A673 (cell line): ENCODE results near the gene MRPS18A. TPM values are rescaled to one million over a fixed set of nuclear protein-coding genes. Genes with fewer than 3 reads are reported as not detected.

Experiments used
- BruUV-seq: library from RNA; stranded (reverse); fragments of 400-500 nt; replicated peaks from 2 replicates; lab custom pipeline; 2021; lab: Mats Ljungman, UMichigan
- CTCF ChIA-PET: fragments of 300-600 bp; sonication (Branson Sonifier 250); formaldehyde crosslinking; loops from one replicate; lab custom pipeline; 2022; ENCODE audit warnings: antibody characterized with exemption; lab: Charles Lee
- POLR2A ChIA-PET: fragments of 300-600 bp; sonication (Branson Sonifier 250); formaldehyde crosslinking; loops from one replicate; lab custom pipeline; 2022; ENCODE audit warnings: antibody characterized with exemption; ENCODE audit not compliant: low non-redundant PET; lab: Charles Lee
- DNase-seq: peaks from one replicate; pipeline ENCODE4 v3.0.0-alpha.2; 2015; ENCODE audit warnings: low spot score
- H3K27ac ChIP-seq: fragments of 200-600 bp; sonication (generic); 2 replicates; pipeline ENCODE4 v1.5.1; 2016; ENCODE audit warnings: mixed run types, low read depth, mild to moderate bottlenecking, mixed read lengths, antibody characterized with exemption, low read length; ENCODE audit not compliant: poor library complexity, severe bottlenecking
- H3K27me3 ChIP-seq: fragments of 200-600 bp; sonication (generic); replicated peaks from 2 replicates; pipeline ENCODE4 v1.6.1; 2017; ENCODE audit warnings: mixed run types, low read depth, mild to moderate bottlenecking, mixed read lengths, antibody characterized with exemption, low read length; ENCODE audit not compliant: insufficient read depth, poor library complexity
- H3K36me3 ChIP-seq: fragments of 200-600 bp; sonication (generic); 2 replicates; pipeline ENCODE4 v1.6.1; 2016; ENCODE audit warnings: mixed run types, mild to moderate bottlenecking, mixed read lengths, antibody characterized with exemption, low read length; ENCODE audit not compliant: insufficient read depth, poor library complexity, severe bottlenecking
- H3K4me1 ChIP-seq: fragments of 200-600 bp; sonication (generic); 2 replicates; pipeline ENCODE4 v1.6.1; 2017; ENCODE audit warnings: mixed run types, mild to moderate bottlenecking, mixed read lengths, antibody characterized with exemption, low read length; ENCODE audit not compliant: insufficient read depth, poor library complexity, severe bottlenecking
- H3K4me3 ChIP-seq: fragments of 200-600 bp; sonication (generic); 2 replicates; pipeline ENCODE4 v1.5.1; 2016; ENCODE audit warnings: low read depth, mixed run types, mild to moderate bottlenecking, mixed read lengths, low read length; ENCODE audit not compliant: poor library complexity, severe bottlenecking
- H3K9me3 ChIP-seq: fragments of 200-600 bp; sonication (generic); 2 replicates; pipeline ENCODE4 v1.6.1; 2016; ENCODE audit warnings: mixed run types, low read depth, mild to moderate bottlenecking, mixed read lengths, antibody characterized with exemption, low read length; ENCODE audit not compliant: poor library complexity, severe bottlenecking
- EZH2 ChIP-seq: fragments of 200-600 bp; sonication (generic); IDR thresholded peaks from 2 replicates; pipeline ENCODE4 v1.6.1; 2017; ENCODE audit warnings: borderline replicate concordance, low read depth, mild to moderate bottlenecking, mixed read lengths, antibody characterized with exemption, low read length; ENCODE audit not compliant: poor library complexity, severe bottlenecking
- intact Hi-C: fragments of 100-400 bp; cut with micrococcal nuclease; formaldehyde crosslinking; loops from one replicate; pipeline ENCODE4 v1.10.0; 2022; ENCODE audit not compliant: unreplicated experiment
- total RNA-seq: library from RNA; stranded (reverse); gene quantifications from 2 replicates; pipeline ENCODE4 v1.2.3, GENCODE V29; 2021
- TF ChIP-seq, protein P1 (sequence below): fragments of 300-800, 200-600 bp; sonication (generic); conservative IDR thresholded peaks from 2 replicates; pipeline ENCODE4 v1.5.1; 2017; ENCODE audit warnings: low read depth, mild to moderate bottlenecking, antibody characterized with exemption, low read length, moderate library complexity, mixed read lengths

The MRPS18A gene
- total RNA-seq, 1 experiment from 2014 or later = 64.6 TPM

DNA sequence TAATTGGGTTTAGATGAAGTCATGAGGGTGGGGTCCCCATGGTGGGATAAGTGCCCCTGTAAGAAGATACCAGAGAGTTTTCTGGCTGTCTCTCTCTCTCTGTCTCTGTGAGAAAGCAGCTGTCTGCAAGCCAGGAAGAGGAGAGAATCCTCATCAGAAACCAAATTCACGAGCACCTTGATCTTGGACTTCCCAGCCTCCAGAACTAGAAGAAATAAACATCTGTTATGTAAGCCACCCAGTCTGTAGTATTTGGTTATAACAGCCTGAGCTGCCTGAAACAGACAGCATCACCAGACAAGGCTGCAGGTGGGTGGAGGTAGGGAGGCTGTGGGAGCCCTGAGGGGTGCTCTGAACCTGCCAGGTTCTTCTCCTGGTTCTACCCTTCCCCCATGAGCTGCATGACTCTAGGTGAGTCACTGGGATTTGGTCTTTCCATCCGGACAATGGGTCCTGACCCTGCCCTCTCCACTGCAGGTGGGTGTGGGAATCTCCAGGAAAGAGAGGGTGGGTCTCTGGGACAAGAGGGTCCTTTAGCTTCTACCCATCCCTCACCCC is 48.1 kb upstream of the MRPS18A start:
- POLR2A ChIA-PET = no interaction called here
- no TSS peak for BruUV-seq
- intact Hi-C loops = no loop called here
- DNase-seq = no peak
- no peak overlapping the region for H3K4me3 ChIP-seq
- H3K27ac ChIP-seq = no peak overlapping the region
- TF ChIP-seq, protein P1, sequence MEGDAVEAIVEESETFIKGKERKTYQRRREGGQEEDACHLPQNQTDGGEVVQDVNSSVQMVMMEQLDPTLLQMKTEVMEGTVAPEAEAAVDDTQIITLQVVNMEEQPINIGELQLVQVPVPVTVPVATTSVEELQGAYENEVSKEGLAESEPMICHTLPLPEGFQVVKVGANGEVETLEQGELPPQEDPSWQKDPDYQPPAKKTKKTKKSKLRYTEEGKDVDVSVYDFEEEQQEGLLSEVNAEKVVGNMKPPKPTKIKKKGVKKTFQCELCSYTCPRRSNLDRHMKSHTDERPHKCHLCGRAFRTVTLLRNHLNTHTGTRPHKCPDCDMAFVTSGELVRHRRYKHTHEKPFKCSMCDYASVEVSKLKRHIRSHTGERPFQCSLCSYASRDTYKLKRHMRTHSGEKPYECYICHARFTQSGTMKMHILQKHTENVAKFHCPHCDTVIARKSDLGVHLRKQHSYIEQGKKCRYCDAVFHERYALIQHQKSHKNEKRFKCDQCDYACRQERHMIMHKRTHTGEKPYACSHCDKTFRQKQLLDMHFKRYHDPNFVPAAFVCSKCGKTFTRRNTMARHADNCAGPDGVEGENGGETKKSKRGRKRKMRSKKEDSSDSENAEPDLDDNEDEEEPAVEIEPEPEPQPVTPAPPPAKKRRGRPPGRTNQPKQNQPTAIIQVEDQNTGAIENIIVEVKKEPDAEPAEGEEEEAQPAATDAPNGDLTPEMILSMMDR = no peak
- no peak for TF ChIP-seq EZH2
- CTCF ChIA-PET = no interaction called here
- H3K4me1 ChIP-seq = no peaks in the 10 kb centered on the region
- H3K36me3 ChIP-seq = no peaks in the 10 kb centered on the region
- no peaks in the 10 kb centered on the region for H3K27me3 ChIP-seq
- peaks cover 8% of the 10 kb centered on the region for H3K9me3 ChIP-seq

DNA sequence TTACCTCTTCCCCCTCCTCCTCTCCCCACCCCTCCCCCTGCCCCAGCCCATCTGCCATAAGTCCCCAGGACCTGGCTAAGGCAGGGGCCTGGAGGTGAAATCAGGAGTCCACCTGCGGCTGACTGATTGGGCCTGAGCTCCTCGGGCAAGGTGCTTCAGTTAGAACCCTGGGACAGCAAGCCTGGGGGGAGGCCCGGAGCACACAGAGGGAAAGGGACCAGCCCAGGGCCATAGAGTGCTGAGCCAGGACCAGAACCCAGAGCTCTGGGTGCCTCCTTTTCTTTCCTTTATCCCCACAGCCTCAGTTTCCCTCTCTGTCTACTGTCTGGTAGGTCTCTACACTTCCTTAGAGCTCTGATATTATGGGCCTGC is 46.7 kb upstream of the MRPS18A start:
- intact Hi-C loops = no loop called here
- no peaks in the 10 kb centered on the region for H3K4me1 ChIP-seq
- H3K27ac ChIP-seq = no peak overlapping the region
- no TSS peak for BruUV-seq
- ChIA-PET POLR2A (no interaction called here), CTCF (no interaction called here)
- H3K36me3 ChIP-seq = no peaks in the 10 kb centered on the region
- DNase-seq = no peak
- H3K4me3 ChIP-seq = no peak overlapping the region
- no peaks in the 10 kb centered on the region for H3K27me3 ChIP-seq
- H3K9me3 ChIP-seq = peaks cover 15% of the 10 kb centered on the region
- TF ChIP-seq EZH2 = no peak
- TF ChIP-seq, protein P1 = no peak

DNA sequence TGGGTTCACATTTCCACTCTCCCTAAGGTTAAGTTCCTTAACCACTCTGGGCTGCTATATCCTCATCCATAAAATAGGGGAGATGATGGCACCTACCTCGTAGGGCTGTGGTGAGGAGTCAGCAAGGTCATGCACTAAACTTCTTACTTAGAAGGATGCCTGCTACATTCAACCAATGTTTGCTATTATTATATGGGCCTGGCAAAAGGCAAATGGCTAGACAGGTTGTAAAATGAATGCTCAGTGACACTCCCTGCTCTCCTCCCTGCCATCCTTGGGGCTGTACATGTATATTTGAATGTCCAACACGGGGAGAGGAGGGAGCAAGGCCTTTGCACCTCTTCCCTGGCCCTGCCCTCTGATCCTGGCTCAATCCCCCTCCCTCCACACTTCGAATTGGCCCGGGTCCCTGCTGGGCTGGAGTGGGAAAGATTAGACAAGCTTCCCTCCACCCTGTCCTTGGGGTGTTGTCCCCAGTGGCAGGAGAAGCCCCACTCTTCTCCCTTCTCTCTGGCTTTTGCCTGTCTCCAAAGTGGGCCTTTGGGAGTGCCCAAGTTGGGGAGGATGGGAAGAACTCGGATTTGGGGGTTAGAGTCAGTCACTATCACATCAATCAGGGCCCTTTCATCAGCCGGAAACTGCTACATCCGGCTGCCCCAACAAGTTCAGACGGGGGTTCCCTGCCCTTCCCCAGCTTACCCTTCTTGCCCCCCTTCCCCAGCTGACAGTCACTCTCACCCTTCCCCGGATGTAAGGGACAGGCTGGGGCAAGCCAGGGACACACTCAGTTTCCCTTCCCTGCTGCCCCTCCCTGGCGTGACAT is 46.1 kb upstream of the MRPS18A start:
- POLR2A ChIA-PET = no interaction called here
- TF ChIP-seq, protein P1 = no peak
- BruUV-seq = no TSS peak
- H3K9me3 ChIP-seq = peaks cover 15% of the 10 kb centered on the region
- no peaks in the 10 kb centered on the region for H3K4me1 ChIP-seq
- intact Hi-C loops = no loop called here
- H3K4me3 ChIP-seq = no peak overlapping the region
- DNase-seq = no peak
- no peaks in the 10 kb centered on the region for H3K36me3 ChIP-seq
- H3K27ac ChIP-seq = no peak overlapping the region
- CTCF ChIA-PET = no interaction called here
- no peaks in the 10 kb centered on the region for H3K27me3 ChIP-seq
